Panc1 (cell line): ENCODE data around the gene AATK.

Experiments used
- CTCF ChIP-seq: fragments of 450-650 bp; IDR thresholded peaks from 2 replicates; pipeline ENCODE4 v1.5.1; 2017; ENCODE audit warnings: mild to moderate bottlenecking
- POLR2AphosphoS5 ChIP-seq: IDR thresholded peaks from 2 replicates; pipeline ENCODE4 v1.6.1; 2012; ENCODE audit warnings: mild to moderate bottlenecking, low read depth, low read length, moderate library complexity
- REST ChIP-seq, 2 experiments: IDR thresholded peaks; 2 replicates each; pipeline ENCODE4 v1.6.1; 2011 to 2012; ENCODE audit warnings: low read depth in 2 of 2, control low read depth in 1 of 2, low read length in 1 of 2, mild to moderate bottlenecking in 1 of 2, moderate library complexity in 1 of 2; ENCODE audit not compliant: insufficient read depth in 1 of 2
- SIN3A ChIP-seq: IDR thresholded peaks from 2 replicates; pipeline ENCODE4 v1.6.1; 2012; ENCODE audit warnings: low read depth, mild to moderate bottlenecking, low read length, moderate library complexity, borderline replicate concordance; ENCODE audit not compliant: insufficient read depth
- TCF7L2 ChIP-seq: IDR thresholded peaks from 2 replicates; pipeline ENCODE4 v1.6.1; 2011; ENCODE audit warnings: mild to moderate bottlenecking, low read depth, low read length, inconsistent platforms

GRCh38 chr17:81096741-81097133 lies 69.3 kb downstream of the AATK start:
- TF ChIP-seq POLR2AphosphoS5 (no peak), SIN3A (no peak), CTCF (no peak), REST (IDR thresholded peaks at IDR 0.05; ENCODE audit: insufficient read depth in 1 of 2, low read depth in 2 of 2, low read length in 1 of 2) (no peak), TCF7L2 (no peak)
